Endothelial cell of umbilical vein (primary cell): Measurements from ENCODE around the gene SPPL2B. TPM values are rescaled to one million over a fixed set of nuclear protein-coding genes. Genes with fewer than 3 reads are reported as not detected.

Source experiments
- BruUV-seq: library from RNA; stranded (reverse); fragments of 400-500 nt; replicated peaks from 2 replicates; lab custom pipeline; 2021; lab: Mats Ljungman, UMichigan
- CTCF ChIA-PET: fragments of 300-600, 350-600 bp; sonication (Branson Sonifier 250); formaldehyde crosslinking; loops from one replicate; lab custom pipeline; 2021; ENCODE audit warnings: antibody characterized with exemption, inconsistent platforms; lab: Charles Lee
- POLR2A ChIA-PET: fragments of 300-600, 350-600 bp; sonication (Branson Sonifier 250); formaldehyde crosslinking; loops from one replicate; lab custom pipeline; 2021; ENCODE audit warnings: antibody characterized with exemption, inconsistent platforms; lab: Charles Lee
- DNase-seq: peaks from one replicate; pipeline ENCODE4 v3.0.0-alpha.2; 2011; ENCODE audit warnings: low read depth, low spot score
- FAIRE-seq: peaks from 2 replicates; lab custom pipeline; 2011; peaks lifted over from hg19 to GRCh38; lab: Jason Lieb, UNC
- H2AFZ ChIP-seq: 2 replicates; pipeline ENCODE4 v1.6.0; 2012; ENCODE audit warnings: low read depth, low read length, control low read depth, inconsistent platforms
- H3K27ac ChIP-seq: 2 replicates; pipeline ENCODE4 v1.5.1; 2011; ENCODE audit warnings: low read depth, mild to moderate bottlenecking, control low read depth, low read length, moderate library complexity; ENCODE audit not compliant: insufficient read depth
- H3K27me3 ChIP-seq, 2 experiments: 2 replicates each; pipeline versions ENCODE4 v1.6.0 to v1.6.1; 2011; ENCODE audit warnings: low read length in 2 of 2, mixed read lengths in 1 of 2; ENCODE audit not compliant: control insufficient read depth in 2 of 2, insufficient read depth in 2 of 2
- H3K36me3 ChIP-seq, 2 experiments: 2 replicates in 1 of 2; 3 replicates in 1 of 2; pipeline ENCODE4 v1.5.1; 2011; ENCODE audit warnings: low read length in 2 of 2, mild to moderate bottlenecking in 1 of 2, moderate library complexity in 1 of 2; ENCODE audit not compliant: control insufficient read depth in 2 of 2, insufficient read depth in 2 of 2; ENCODE audit errors: extremely low read depth in 1 of 2
- H3K4me1 ChIP-seq: 3 replicates; pipeline ENCODE4 v1.5.1; 2011; ENCODE audit warnings: mild to moderate bottlenecking, low read length; ENCODE audit not compliant: control insufficient read depth, insufficient read depth; ENCODE audit errors: extremely low read depth
- H3K4me2 ChIP-seq: 2 replicates; pipeline ENCODE4 v1.6.1; 2011; ENCODE audit warnings: low read length, control low read depth, mixed read lengths; ENCODE audit not compliant: insufficient read depth
- H3K4me3 ChIP-seq, 3 experiments: fragments of 200-600 bp in 1 of 3; sonication (generic), shearing (Covaris generic) in 1 of 3; replicated peaks in 1 of 3; 2 replicates each; pipeline ENCODE4 v1.5.1; 2011 to 2016; ENCODE audit warnings: control low read depth in 3 of 3, low read length in 3 of 3, mild to moderate bottlenecking in 2 of 3, inconsistent platforms in 1 of 3, low read depth in 1 of 3, moderate library complexity in 1 of 3; ENCODE audit not compliant: insufficient read depth in 1 of 3
- H3K79me2 ChIP-seq: 2 replicates; pipeline ENCODE4 v1.6.0; 2012; ENCODE audit warnings: low read length, inconsistent platforms; ENCODE audit not compliant: control insufficient read depth, insufficient read depth
- H3K9ac ChIP-seq: replicated peaks from 2 replicates; pipeline ENCODE3; 2011; ENCODE audit warnings: low read length, control low read depth; ENCODE audit not compliant: insufficient read depth; ENCODE audit errors: extremely low read depth
- H3K9me1 ChIP-seq: replicated peaks from 3 replicates; pipeline ENCODE4 v1.6.0; 2011; ENCODE audit warnings: mild to moderate bottlenecking, low read length; ENCODE audit not compliant: control insufficient read depth, insufficient read depth; ENCODE audit errors: extremely low read depth
- H3K9me3 ChIP-seq: replicated peaks from 2 replicates; pipeline ENCODE4 v1.5.1; 2012; ENCODE audit warnings: low read length, inconsistent platforms; ENCODE audit not compliant: control insufficient read depth, insufficient read depth
- H4K20me1 ChIP-seq: replicated peaks from 2 replicates; pipeline ENCODE3; 2011; ENCODE audit warnings: mild to moderate bottlenecking, low read length; ENCODE audit not compliant: control insufficient read depth, insufficient read depth; ENCODE audit errors: extremely low read depth
- EZH2 ChIP-seq: IDR thresholded peaks from 2 replicates; pipeline ENCODE4 v1.6.1; 2012; ENCODE audit warnings: borderline replicate concordance, low read depth, mild to moderate bottlenecking, moderate library complexity, low read length, inconsistent platforms; ENCODE audit not compliant: severe bottlenecking
- FOS ChIP-seq: IDR thresholded peaks from 2 replicates; pipeline ENCODE4 v1.6.1; 2011; ENCODE audit warnings: mild to moderate bottlenecking, low read length, moderate library complexity, borderline replicate concordance; ENCODE audit not compliant: insufficient read depth
- GATA2 ChIP-seq: IDR thresholded peaks from 2 replicates; pipeline ENCODE4 v1.7.0; 2011; ENCODE audit warnings: low read depth, mild to moderate bottlenecking, moderate library complexity, mixed read lengths, low read length; ENCODE audit not compliant: insufficient read length, insufficient read depth
- JUN ChIP-seq: IDR thresholded peaks from 2 replicates; pipeline ENCODE4 v1.6.1; 2011; ENCODE audit warnings: borderline replicate concordance, low read depth; ENCODE audit not compliant: insufficient read length, insufficient read depth
- MYC ChIP-seq: IDR thresholded peaks from one replicate; pipeline ENCODE4 v1.6.1; 2011; ENCODE audit warnings: mild to moderate bottlenecking, low read depth, low read length
- POLR2A ChIP-seq: IDR thresholded peaks from 2 replicates; pipeline ENCODE4 v1.6.1; 2012; ENCODE audit warnings: low read depth, mild to moderate bottlenecking, control low read depth, low read length
- POLR2AphosphoS5 ChIP-seq: IDR thresholded peaks from 2 replicates; pipeline ENCODE4 v1.6.1; 2012; ENCODE audit warnings: low read depth, mild to moderate bottlenecking, control low read depth, low read length, moderate library complexity; ENCODE audit not compliant: insufficient read depth
- dilution Hi-C: fragments of 300-500 bp; cut with MboI; formaldehyde crosslinking; loops from one replicate; pipeline ENCODE4 v1.15.0; 2019; ENCODE audit warnings: low sequenced_read_pairs; ENCODE audit not compliant: extremely low pct_ligation_motif_present
- intact Hi-C: fragments of 100-400 bp; cut with micrococcal nuclease; formaldehyde crosslinking; loops from one replicate; pipeline ENCODE4 v1.10.0; 2022
- polyA plus RNA-seq, 4 experiments: library from polyadenylated mRNA; depleted of rRNA in 3 of 4; stranded (reverse) in 3 of 4; unstranded in 1 of 4; fragments of >200 nt; gene quantifications; 2 replicates each; pipeline versions ENCODE4 v1.2.1 to v1.2.3, GENCODE V29; 2011 to 2012; ENCODE audit warnings: missing spikeins in 1 of 4
- total RNA-seq: library from RNA; stranded (reverse); gene quantifications from 2 replicates; pipeline ENCODE4 v1.2.3, GENCODE V29; 2021
- TF ChIP-seq, protein P1 (sequence below): IDR thresholded peaks from 2 replicates; pipeline ENCODE4 v1.6.1; 2011; ENCODE audit not compliant: insufficient read depth, insufficient read length
- TF ChIP-seq, protein P2 (sequence below), 2 donors: IDR thresholded peaks; 1 replicate in 1 of 2; 2 replicates in 1 of 2; pipeline ENCODE4 v1.5.1; 2011; ENCODE audit warnings: low read length in 2 of 2, mild to moderate bottlenecking in 2 of 2, moderate library complexity in 2 of 2, control low read depth in 1 of 2, inconsistent platforms in 1 of 2, low read depth in 1 of 2; ENCODE audit not compliant: insufficient read depth in 1 of 2; ENCODE audit errors: extremely low read depth in 1 of 2

Gene SPPL2B
- total and polyA plus RNA-seq, 2 donors (not counting 3 experiments of a cell fraction or from before 2014, with no cell fraction given): 60.7 to 62.7 TPM

DNA sequence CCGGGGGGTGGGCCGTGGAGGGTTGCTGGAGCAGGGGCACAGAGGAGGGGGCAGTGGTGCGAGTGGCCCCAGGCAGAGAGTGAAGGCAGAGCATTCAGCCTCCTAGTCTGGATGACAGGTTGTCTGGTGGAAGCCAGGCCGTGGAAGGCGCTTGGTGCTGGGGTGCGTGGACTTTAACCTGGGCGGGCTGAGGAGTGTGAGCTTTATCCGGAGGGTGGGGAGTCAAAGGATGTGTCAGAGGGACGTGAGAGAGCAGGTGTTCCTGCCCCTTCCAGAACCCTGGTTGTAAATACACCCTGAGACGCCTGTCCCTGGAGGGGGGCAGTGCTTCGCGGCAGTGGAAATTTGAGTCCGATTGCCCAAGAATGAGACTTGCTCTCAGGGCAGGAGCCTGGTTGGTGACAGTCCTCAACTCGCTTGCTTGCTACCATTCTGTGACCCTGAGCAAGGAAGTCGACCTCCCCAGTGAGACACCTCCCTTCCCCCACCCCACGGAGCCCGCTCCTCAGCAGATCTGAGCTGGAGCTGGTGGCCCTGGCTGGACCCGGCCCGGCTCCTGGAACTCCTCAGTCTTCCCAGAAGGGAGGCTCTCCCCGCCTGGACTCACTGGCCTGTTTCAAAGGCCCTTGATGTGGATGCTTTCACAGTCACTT, 2.3 kb downstream of the SPPL2B start:
- no peak overlapping the region for H3K4me2 ChIP-seq
- no peaks in the 10 kb centered on the region for H4K20me1 ChIP-seq
- intact Hi-C loops (no loop called here), dilution Hi-C loops (no loop called here)
- H3K27me3 ChIP-seq: no peaks in the 10 kb centered on the region
- no peak overlapping the region for H2AFZ ChIP-seq
- H3K9me3 ChIP-seq: no peaks in the 10 kb centered on the region
- no peaks in the 10 kb centered on the region for H3K36me3 ChIP-seq
- no peak overlapping the region for H3K27ac ChIP-seq
- TF ChIP-seq FOS (no peak), EZH2 (no peak), MYC (no peak), GATA2 (no peak), POLR2A (no peak), POLR2AphosphoS5 (no peak), JUN (no peak)
- TF ChIP-seq, protein P1, sequence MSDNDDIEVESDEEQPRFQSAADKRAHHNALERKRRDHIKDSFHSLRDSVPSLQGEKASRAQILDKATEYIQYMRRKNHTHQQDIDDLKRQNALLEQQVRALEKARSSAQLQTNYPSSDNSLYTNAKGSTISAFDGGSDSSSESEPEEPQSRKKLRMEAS: no peak
- TF ChIP-seq, protein P2, sequence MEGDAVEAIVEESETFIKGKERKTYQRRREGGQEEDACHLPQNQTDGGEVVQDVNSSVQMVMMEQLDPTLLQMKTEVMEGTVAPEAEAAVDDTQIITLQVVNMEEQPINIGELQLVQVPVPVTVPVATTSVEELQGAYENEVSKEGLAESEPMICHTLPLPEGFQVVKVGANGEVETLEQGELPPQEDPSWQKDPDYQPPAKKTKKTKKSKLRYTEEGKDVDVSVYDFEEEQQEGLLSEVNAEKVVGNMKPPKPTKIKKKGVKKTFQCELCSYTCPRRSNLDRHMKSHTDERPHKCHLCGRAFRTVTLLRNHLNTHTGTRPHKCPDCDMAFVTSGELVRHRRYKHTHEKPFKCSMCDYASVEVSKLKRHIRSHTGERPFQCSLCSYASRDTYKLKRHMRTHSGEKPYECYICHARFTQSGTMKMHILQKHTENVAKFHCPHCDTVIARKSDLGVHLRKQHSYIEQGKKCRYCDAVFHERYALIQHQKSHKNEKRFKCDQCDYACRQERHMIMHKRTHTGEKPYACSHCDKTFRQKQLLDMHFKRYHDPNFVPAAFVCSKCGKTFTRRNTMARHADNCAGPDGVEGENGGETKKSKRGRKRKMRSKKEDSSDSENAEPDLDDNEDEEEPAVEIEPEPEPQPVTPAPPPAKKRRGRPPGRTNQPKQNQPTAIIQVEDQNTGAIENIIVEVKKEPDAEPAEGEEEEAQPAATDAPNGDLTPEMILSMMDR (IDR thresholded peaks at IDR 0.05; ENCODE audit: extremely low read depth in 1 of 2, insufficient read depth in 1 of 2, low read depth in 1 of 2, low read length in 2 of 2): no peak
- peaks cover 15% of the 10 kb centered on the region for H3K4me1 ChIP-seq
- no peaks in the 10 kb centered on the region for H3K9me1 ChIP-seq
- no TSS peak for BruUV-seq
- ChIA-PET CTCF (no interaction called here), POLR2A (interaction anchor here (0.6 kb wide), 1 partner anchor 147 kb away, joined by 6 read pairs; no protein-coding TSS in a partner anchor)
- DNase-seq (no peak), FAIRE-seq (no peak)
- no peak overlapping the region for H3K9ac ChIP-seq
- peaks cover 45% of the 10 kb centered on the region for H3K79me2 ChIP-seq
- no peak overlapping the region for H3K4me3 ChIP-seq
